ENCODE measurements around the gene GABRP.

GRCh38 chr5:170782438-170782837 lies 1.1 kb upstream of the GABRP start:
- TF ChIP-seq ZFP3 (CRISPR knock-in tag; IDR thresholded peaks at IDR 0.05) (no peak), PATZ1 (CRISPR knock-in tag; IDR thresholded peaks at IDR 0.05; ENCODE audit: borderline replicate concordance) (no peak), CSDC2 (CRISPR knock-in tag; IDR thresholded peaks at IDR 0.05) (no peak), ARNTL (CRISPR knock-in tag; IDR thresholded peaks at IDR 0.05; ENCODE audit: borderline replicate concordance, low read depth) (no peak), RARB (CRISPR knock-in tag; IDR thresholded peaks at IDR 0.05) (no peak), SNAI2 (CRISPR knock-in tag; IDR thresholded peaks at IDR 0.05) (no peak), CREB5 (CRISPR knock-in tag; IDR thresholded peaks at IDR 0.05; ENCODE audit: low read depth) (no peak), ZNF565 (CRISPR knock-in tag; conservative IDR thresholded peaks at IDR 0.05; ENCODE audit: low read depth) (no peak), ZNF70 (CRISPR knock-in tag; IDR thresholded peaks at IDR 0.05) (no peak), OSR1 (CRISPR knock-in tag; IDR thresholded peaks at IDR 0.05) (no peak), ZC3H10 (CRISPR knock-in tag; IDR thresholded peaks at IDR 0.05) (no peak), CSRNP3 (CRISPR knock-in tag; IDR thresholded peaks at IDR 0.05) (no peak), ISL1 (CRISPR knock-in tag; IDR thresholded peaks at IDR 0.05) (no peak), ZNF8 (CRISPR knock-in tag; IDR thresholded peaks at IDR 0.05) (no peak)
